ENCODE results near the gene ZFR2. TPM values are rescaled to one million over a fixed set of nuclear protein-coding genes. Genes with fewer than 3 reads are reported as not detected.

Gene ZFR2
- total and polyA plus RNA-seq, 2 experiments from 2014 or later, result not detected

GRCh38 chr19:3775831-3776230, 93.0 kb downstream of the ZFR2 start:
- H3K27me3 ChIP-seq (replicated peaks; ENCODE audit: insufficient read depth), result no peaks in the 10 kb centered on the region
- no peak overlapping the region for H3K9ac ChIP-seq
- H3K4me2 ChIP-seq (ENCODE audit: unreplicated experiment), result no peak overlapping the region
- no peak overlapping the region for H3K27ac ChIP-seq
- no peaks in the 10 kb centered on the region for H3F3A ChIP-seq (ENCODE audit: insufficient read depth)
- no peak overlapping the region for H3K4me3 ChIP-seq
- no peak overlapping the region for H2AFZ ChIP-seq
- no peaks in the 10 kb centered on the region for H3K4me1 ChIP-seq (ENCODE audit: insufficient read depth)
- no peaks in the 10 kb centered on the region for H4K20me1 ChIP-seq (ENCODE audit: insufficient read depth)
- no peaks in the 10 kb centered on the region for H3K36me3 ChIP-seq (ENCODE audit: low read depth)
- H3K9me3 ChIP-seq (ENCODE audit: low read depth), result no peaks in the 10 kb centered on the region
- no peaks in the 10 kb centered on the region for H3K79me2 ChIP-seq (ENCODE audit: insufficient read depth)
- no peak for DNase-seq
- in situ Hi-C loops (cut with MboI), result no loop called here
- whole genome bisulfite sequencing, 2 experiments (ENCODE audit: low coverage in 1 of 2, low lambda C conversion rate in 2 of 2, missing lambda C conversion rate in 2 of 2), result 95 to 96% methylated on average over 5 of the region's 5 CpGs
- TF ChIP-seq EZH2phosphoT487 (IDR thresholded peaks at IDR 0.05; ENCODE audit: insufficient read depth, low read depth) (no peak), EZH2 (IDR thresholded peaks at IDR 0.05; ENCODE audit: insufficient read depth, poor library complexity, severe bottlenecking) (no peak)
- H3K9me2 ChIP-seq (ENCODE audit: insufficient read depth), result no peaks in the 10 kb centered on the region

DNA sequence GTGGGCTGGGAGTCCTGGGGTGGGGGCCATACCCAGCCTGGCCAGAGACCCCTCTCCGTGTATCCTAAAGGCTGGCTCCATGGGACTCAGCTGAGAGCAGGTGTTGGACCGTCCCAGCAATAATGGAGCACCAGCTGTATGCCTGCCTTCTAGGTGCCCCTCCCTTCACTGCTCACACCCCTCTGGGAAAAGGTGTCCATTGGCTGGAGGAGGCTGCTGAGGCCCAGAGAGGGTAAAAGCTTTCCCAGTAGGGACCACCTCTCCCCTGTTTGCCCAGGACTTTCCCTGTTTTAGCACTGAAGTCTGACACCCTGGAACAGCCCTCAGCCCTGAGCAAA, 93.5 kb downstream of the ZFR2 start:
- H3K27ac ChIP-seq, result no peak overlapping the region
- no peaks in the 10 kb centered on the region for H3K27me3 ChIP-seq (replicated peaks; ENCODE audit: insufficient read depth)
- no peaks in the 10 kb centered on the region for H3K36me3 ChIP-seq (ENCODE audit: low read depth)
- in situ Hi-C loops (cut with MboI), result no loop called here
- WGBS, 2 experiments (ENCODE audit: low coverage in 1 of 2, low lambda C conversion rate in 2 of 2, missing lambda C conversion rate in 2 of 2), result 41 to 63% methylated on average over 2 of the region's 2 CpGs
- H3K9me3 ChIP-seq (ENCODE audit: low read depth), result no peaks in the 10 kb centered on the region
- no peaks in the 10 kb centered on the region for H3F3A ChIP-seq (ENCODE audit: insufficient read depth)
- TF ChIP-seq EZH2phosphoT487 (IDR thresholded peaks at IDR 0.05; ENCODE audit: insufficient read depth, low read depth), result no peak
- no peak for TF ChIP-seq EZH2 (IDR thresholded peaks at IDR 0.05; ENCODE audit: insufficient read depth, poor library complexity, severe bottlenecking)
- no peak overlapping the region for H3K4me3 ChIP-seq
- DNase-seq, result no peak
- H3K9me2 ChIP-seq (ENCODE audit: insufficient read depth), result no peaks in the 10 kb centered on the region
- H3K4me1 ChIP-seq (ENCODE audit: insufficient read depth), result no peaks in the 10 kb centered on the region
- H3K4me2 ChIP-seq (ENCODE audit: unreplicated experiment), result no peak overlapping the region
- H4K20me1 ChIP-seq (ENCODE audit: insufficient read depth), result no peaks in the 10 kb centered on the region
- no peaks in the 10 kb centered on the region for H3K79me2 ChIP-seq (ENCODE audit: insufficient read depth)
- no peak overlapping the region for H2AFZ ChIP-seq
- H3K9ac ChIP-seq, result no peak overlapping the region

DNA sequence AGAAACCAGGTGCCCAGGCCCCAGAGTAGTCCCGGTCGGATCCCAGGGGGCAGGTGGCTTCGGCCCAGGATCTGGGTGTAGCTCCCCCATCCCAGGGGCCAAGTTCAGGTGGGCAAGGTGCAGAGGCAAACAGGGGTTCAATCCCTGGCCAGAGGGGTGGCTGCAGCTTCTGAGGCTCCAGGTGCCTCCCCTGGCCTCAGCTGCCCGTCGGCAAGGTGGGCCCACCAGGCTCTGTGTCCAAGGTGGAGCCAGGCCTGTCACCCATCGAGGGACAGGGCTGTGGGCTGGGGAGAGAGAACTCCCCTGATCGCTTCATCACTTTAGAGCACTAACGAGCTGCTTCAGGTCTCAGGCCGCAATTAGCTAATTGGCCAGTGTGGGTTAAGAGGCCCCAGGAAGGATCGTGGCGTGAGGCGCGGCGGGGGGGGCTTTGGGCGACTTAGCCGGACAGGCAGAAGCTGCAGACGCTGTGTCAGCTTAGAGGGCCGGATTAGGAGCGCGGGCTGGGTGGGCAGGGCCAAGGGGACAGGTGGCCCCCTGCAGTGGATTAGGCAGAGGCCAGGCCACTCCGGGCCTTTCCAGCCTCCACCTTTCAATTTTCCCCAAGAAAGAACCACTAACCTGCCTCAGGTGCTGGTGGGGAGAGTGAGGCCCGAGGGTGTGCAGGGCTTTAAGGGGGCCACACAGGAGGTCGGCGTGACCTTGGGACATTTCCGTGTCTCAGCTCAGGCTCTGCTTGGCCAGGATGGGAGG, 94.0 kb downstream of the ZFR2 start:
- no peaks in the 10 kb centered on the region for H3K27me3 ChIP-seq (replicated peaks; ENCODE audit: insufficient read depth)
- in situ Hi-C loops (cut with MboI), result no loop called here
- no peaks in the 10 kb centered on the region for H3K9me3 ChIP-seq (ENCODE audit: low read depth)
- no peak overlapping the region for H3K4me3 ChIP-seq
- H3K27ac ChIP-seq, result no peak overlapping the region
- no peaks in the 10 kb centered on the region for H3K9me2 ChIP-seq (ENCODE audit: insufficient read depth)
- no peak for TF ChIP-seq EZH2 (IDR thresholded peaks at IDR 0.05; ENCODE audit: insufficient read depth, poor library complexity, severe bottlenecking)
- TF ChIP-seq EZH2phosphoT487 (IDR thresholded peaks at IDR 0.05; ENCODE audit: insufficient read depth, low read depth), result no peak
- no peaks in the 10 kb centered on the region for H3K79me2 ChIP-seq (ENCODE audit: insufficient read depth)
- H3F3A ChIP-seq (ENCODE audit: insufficient read depth), result no peaks in the 10 kb centered on the region
- no peak for DNase-seq
- no peaks in the 10 kb centered on the region for H3K4me1 ChIP-seq (ENCODE audit: insufficient read depth)
- no peak overlapping the region for H2AFZ ChIP-seq
- no peak overlapping the region for H3K4me2 ChIP-seq (ENCODE audit: unreplicated experiment)
- no peaks in the 10 kb centered on the region for H4K20me1 ChIP-seq (ENCODE audit: insufficient read depth)
- no peak overlapping the region for H3K9ac ChIP-seq
- WGBS, 2 experiments (ENCODE audit: low coverage in 1 of 2, low lambda C conversion rate in 2 of 2, missing lambda C conversion rate in 2 of 2), result 32 to 44% methylated on average over 16 to 24 of the region's 25 CpGs
- no peaks in the 10 kb centered on the region for H3K36me3 ChIP-seq (ENCODE audit: low read depth)

DNA sequence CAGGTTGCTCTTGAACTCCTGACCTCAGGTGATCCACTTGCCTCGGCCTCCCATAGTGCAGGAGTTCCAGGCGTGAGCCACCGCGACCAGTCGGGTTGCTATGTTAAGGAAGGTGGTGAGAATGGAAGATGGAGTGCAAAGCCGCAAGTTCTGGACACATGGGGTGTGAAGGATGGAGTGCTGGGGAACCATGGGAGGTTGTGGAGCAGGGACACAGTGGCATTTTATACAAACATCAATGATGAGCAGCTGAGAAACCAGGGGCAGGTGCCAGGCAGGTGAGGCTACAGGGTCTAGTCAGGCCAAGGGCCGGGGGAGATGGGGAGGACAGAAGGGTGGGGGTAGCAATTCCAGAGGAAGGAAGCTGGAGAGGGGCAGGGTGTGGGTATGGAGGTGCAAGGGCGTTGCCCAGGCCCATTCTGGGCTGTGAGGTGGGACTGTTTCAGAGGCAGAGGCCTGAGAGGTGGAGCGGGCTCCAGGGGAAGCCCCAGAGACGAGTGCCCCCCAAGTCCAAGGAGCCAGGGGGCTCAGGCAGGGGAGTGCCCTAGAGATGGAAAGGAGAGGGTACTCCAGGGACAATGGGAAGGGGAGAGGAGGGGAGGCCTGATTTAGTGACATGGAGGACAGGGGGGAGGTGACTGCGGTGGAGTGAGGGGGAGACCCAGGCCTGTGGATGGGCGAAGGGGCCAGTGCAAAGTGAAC, 94.9 kb downstream of the ZFR2 start:
- Histone ChIP-seq H4K20me1 (ENCODE audit: insufficient read depth) (no peaks in the 10 kb centered on the region), H3K27ac (no peak overlapping the region), H3K9me3 (ENCODE audit: low read depth) (no peaks in the 10 kb centered on the region), H3K9me2 (ENCODE audit: insufficient read depth) (no peaks in the 10 kb centered on the region), H3K4me3 (no peak overlapping the region), H3F3A (ENCODE audit: insufficient read depth) (no peaks in the 10 kb centered on the region), H3K36me3 (ENCODE audit: low read depth) (no peaks in the 10 kb centered on the region), H3K4me1 (ENCODE audit: insufficient read depth) (no peaks in the 10 kb centered on the region), H2AFZ (no peak overlapping the region), H3K79me2 (ENCODE audit: insufficient read depth) (no peaks in the 10 kb centered on the region), H3K9ac (no peak overlapping the region), H3K4me2 (ENCODE audit: unreplicated experiment) (no peak overlapping the region), H3K27me3 (replicated peaks; ENCODE audit: insufficient read depth) (no peaks in the 10 kb centered on the region)
- WGBS, 2 experiments (ENCODE audit: low coverage in 1 of 2, low lambda C conversion rate in 2 of 2, missing lambda C conversion rate in 2 of 2), result 63 to 73% methylated on average over 11 to 12 of the region's 12 CpGs
- TF ChIP-seq EZH2 (IDR thresholded peaks at IDR 0.05; ENCODE audit: insufficient read depth, poor library complexity, severe bottlenecking) (no peak), EZH2phosphoT487 (IDR thresholded peaks at IDR 0.05; ENCODE audit: insufficient read depth, low read depth) (no peak)
- in situ Hi-C loops (cut with MboI), result no loop called here
- DNase-seq, result no peak

All from GM23248 (cell line).